Vagina (tissue), 2 donors: ENCODE data around the gene RPL10A.

Experiments used
- CTCF ChIP-seq, 3 experiments: fragments of 450-650 bp in 2 of 3; fragments of 200-600 bp in 1 of 3; sonication (generic) in 1 of 3; IDR thresholded peaks; one replicate each; pipeline ENCODE4 v1.5.1; 2017 to 2019; ENCODE audit warnings: antibody characterized with exemption in 3 of 3, mild to moderate bottlenecking in 2 of 3, moderate library complexity in 2 of 3
- POLR2A ChIP-seq, 2 donors: fragments of 450-650 bp; IDR thresholded peaks; one replicate each; pipeline ENCODE4 v1.6.1; 2017; ENCODE audit warnings: antibody characterized with exemption in 2 of 2, mild to moderate bottlenecking in 2 of 2, moderate library complexity in 2 of 2

DNA sequence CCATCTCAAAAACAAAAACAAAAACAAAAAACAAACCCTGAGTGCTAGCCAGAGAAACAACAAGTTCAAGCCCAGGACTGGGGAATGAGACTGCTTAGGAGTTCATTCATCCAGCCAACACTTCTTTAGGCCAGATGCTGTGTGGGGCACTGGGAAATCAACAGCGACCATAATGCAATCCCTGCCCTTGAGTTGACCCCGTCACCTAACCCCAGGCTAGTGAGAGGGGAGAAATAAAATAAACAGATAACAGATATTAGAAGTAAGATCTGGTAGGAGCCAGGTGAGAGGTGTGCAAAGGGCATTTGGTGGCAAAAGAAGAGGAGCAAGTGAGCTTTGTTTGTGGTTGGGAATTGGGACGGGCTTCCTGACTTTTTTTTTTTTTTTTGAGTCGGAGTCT lies 4.9 kb upstream of the RPL10A start:
- no peak for TF ChIP-seq POLR2A (IDR thresholded peaks at IDR 0.05)
- TF ChIP-seq CTCF (IDR thresholded peaks at IDR 0.05): no peak
